GM19023 (cell line): Measurements from ENCODE around the gene AANAT.

Source experiments
- ATAC-seq: cut with Tn5 transposase; IDR thresholded peaks from one replicate; pipeline ENCODE4 v1.9.1; 2021; ENCODE audit warnings: mild to moderate bottlenecking, moderate library complexity; ENCODE audit not compliant: unreplicated experiment

Gene AANAT

DNA sequence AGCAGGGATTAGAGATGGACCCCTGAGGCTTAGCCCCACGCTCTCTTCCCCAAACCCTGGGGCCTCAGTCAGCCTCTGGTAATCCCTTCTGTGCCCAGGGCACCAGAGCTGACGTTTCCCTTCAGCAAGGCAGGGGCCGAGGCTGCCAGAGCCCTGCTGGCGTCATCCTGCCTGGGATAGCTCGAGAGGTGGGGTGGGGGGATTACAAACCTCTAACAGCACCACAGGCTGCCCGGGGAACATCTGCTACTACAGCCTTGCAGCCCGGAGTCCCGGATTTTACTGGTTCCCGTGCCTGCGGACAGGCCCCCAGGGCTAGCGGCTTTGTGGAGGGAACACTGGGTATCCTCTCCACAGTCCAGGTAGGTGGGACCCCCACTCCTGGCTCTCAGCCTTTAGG lies at the start of gene AANAT:
Gene AANAT, plus strand, starts transcription at position 238 of the 400 bp plus-strand sequence. CDS start 1,144 bp downstream, outside the sequence.
- no peak for ATAC-seq

DNA sequence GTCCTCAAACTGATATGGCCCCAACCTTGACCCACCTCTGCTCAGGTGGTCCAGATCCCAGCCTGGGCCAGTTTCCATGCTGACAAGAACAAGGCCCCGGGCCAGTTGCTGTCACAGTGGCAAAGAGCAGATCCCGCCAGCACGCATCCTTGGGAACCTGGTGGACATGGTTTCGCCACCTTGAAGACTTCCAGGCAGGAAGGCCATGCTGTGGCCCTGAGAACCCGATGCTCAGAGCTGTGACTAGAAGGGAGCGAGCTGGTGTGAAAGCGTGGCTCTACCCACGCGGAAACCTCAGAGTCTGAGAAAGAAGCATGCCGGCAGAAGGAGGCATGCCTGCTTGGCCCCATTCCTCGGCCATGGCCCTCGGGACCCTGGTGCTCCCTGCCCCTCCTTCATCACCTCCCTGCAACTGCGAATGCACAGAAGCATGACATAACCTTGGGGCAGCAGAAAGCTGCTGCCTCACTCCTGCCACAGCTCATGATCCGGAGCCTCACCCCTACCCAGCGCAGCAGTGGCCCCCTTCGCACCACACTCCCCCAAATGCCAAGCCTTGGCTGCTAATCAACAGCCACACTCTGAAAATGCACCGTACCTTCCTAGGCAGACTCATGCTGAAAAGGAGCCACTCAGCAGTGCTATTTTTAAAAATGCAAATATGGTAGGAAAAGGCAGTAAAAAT lies 47.7 kb upstream of the AANAT start:
- ATAC-seq: no peak

DNA sequence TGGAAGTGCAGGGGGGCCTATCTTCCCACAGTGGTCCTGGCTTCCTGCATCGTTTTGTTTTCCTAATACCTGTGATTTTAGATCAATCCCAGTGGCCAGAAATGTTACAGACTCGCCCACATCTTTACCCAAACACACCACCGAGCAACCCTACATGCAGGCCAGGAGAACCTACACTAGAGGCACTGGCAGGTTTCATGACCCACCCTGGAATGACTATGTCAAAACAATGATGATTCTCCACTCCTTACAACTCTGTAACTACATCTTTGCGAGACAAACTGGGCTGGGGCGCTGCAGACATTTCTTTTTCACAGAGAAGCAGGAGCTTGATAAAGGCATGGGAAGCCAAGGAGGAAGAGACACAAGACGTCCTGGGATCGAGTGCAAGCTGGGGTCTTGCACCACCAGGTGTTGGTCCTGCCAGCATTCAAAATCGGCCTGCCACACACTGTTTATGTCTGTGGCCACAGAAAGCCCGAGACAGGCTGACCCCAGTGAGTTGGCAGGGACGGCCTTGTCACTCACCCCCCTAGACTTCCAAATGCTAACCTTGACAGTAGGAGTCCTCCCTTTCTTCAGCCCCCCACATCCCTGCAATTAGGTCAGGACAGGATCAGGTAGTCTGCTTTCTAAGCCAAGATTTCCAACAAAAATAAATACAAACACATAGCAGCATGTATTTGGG lies 46.9 kb upstream of the AANAT start:
- no peak for ATAC-seq

DNA sequence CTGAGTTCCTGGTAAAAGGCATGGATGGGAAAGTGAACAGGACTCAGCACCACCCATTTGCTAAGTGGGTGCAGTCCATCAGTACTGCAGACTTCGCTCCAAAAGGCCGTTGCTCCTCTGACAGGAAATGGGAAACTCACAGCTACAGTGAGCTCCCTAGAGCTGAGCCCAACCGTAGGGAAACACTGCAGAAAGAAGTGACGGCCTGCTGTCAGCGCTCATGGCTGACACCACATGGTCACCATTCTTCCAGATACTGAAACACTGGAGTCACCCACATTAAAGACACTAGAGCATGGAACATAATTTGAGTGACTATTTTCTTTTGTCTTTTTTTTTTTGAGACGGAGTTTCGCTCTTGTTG lies 46.4 kb upstream of the AANAT start:
- ATAC-seq: no peak

DNA sequence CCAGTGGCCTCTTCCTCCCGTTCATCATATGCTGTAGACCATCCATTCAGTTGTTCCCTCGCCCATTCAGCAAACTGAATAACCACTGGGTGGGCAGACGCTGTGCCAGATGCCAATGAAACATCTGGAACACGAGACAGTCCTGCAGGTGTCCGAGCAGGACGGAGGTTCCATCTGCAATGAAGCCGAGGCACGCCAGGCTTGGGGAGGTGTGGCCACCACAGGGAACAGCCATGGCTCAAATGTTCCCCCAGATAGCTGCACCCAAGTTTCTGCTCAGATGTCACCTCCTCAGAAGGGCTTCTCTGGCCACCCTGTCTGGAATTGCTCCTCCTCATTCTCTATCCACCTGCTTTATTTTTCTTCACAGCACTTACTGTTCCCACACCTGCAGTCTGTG lies 45.0 kb upstream of the AANAT start:
- ATAC-seq: no peak

DNA sequence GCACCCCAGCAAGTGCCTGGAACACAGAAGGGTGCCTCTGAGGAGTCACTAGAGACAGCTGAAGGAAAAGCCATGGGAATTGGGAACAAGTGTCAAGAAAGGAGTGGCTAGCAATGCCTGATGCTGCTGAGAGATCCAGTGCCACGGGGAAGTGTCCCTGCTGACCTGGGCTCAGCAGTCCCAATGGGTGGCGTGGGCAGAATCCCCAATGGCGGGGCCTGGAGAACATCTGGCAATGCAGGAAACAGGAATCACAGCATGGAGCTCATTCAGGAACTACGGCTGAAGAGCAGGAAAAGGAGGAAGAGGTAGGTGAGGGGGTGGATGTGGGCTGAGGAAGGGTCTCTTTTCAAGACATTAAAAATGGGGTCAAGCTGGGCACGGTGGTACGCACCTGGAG lies 44.5 kb upstream of the AANAT start:
- ATAC-seq: no peak

DNA sequence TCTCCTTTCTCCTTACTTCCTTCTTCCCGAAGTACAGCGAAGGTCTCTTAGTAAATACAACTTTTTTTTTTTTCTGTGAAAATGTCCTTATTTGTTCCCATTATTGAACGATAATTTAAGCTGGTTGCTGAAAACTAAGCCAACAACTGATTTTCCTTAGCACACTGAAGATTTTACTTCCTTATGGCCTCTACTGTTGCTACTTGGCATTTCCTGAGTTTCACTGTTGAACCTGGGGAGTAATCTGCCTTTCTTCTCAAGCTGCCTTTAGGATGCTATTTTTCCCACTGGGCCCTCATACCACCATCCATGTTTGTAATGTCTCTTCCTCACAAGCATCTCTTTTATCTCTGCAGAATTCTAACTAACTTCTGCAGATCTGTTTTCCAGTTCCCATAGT lies 40.5 kb upstream of the AANAT start:
- no peak for ATAC-seq

DNA sequence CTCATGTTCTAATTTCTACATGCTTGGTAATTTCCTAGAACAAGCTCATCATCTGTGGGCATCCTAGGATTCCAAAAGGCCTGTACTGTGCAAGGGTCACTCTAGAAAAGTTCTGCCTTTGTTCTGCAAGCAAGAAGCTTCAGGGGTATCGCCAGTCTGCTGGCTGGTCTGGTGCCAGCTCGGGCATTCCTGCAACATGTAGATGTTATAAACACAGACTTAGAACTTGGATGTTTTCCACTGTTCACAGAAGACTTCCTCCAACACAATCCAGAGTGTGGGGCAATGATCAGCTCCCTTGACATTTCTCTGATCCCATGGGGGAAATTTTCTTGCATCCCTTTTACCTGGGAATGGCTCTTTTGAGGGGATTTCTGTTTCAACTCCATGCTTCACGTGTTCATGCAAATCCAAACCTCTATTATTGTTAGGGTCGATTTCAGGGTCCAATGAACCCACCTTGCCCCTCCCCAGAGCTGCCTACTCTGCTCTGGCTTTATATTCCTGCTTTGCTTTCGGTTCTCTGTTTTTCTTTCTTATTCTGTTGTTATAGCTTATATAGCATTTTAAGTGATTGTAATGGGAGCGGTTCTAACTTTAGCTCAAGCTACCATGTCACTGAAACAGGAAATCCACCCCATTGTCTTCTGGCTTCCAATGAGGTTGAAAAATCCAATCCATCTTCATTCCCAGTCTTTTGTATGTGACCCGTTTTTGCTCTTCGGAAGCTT lies 39.7 kb upstream of the AANAT start:
- no peak for ATAC-seq

DNA sequence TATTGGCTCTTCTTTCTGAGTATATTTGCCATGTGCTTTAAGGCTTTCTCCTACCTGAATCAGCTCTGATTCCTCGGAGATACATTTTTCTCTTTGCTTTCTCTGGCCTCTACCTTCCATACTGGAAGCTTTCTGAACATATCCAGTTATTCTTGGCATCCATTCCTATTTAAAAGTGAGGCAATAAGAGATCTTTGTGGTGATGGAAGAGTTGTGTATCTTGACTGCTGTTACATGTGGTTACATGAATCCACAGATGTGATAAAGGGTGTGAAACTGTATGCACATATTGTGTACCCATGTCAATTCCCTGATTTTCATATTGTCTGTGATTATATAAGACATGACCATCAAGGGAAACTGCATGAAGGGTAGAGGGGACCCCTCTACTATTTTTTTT lies 38.9 kb upstream of the AANAT start:
- no peak for ATAC-seq

DNA sequence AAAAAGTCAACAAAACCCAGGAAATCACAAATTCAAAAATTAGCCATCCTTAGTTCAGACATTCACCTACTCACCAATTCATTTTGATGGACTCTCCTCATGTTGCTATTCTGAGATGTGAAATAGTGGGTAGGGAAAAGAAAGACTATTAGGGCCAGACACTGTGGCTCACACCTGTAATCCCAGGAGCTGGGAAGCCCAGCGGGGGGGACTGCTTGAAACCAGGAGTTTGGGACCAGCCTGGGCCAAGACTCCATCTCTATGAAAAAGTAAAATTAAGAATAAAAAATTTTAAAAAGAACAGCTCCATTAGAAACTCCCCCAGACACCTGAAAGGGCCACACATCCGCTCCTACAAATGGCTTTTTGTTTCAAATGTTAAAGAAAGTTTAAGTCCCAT lies 35.9 kb upstream of the AANAT start:
- no peak for ATAC-seq

DNA sequence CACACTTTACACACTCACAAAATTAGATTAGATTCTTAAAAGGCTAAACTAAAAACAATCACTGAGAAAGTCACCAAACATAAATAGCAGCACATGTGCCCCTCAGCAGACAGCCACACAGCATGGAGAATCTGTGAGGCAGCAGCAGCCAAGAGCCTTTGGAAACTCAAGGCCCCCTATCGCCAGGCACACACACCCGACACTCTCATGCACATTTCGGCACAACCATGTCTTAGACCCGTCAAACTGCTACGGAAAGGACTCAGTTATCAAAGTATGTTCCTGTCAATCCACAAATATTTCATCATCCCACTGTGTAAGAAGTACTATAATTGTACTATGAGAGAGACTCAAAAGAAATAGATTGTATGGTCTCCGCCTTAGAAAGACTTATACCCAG lies 35.4 kb upstream of the AANAT start:
- ATAC-seq: no peak

DNA sequence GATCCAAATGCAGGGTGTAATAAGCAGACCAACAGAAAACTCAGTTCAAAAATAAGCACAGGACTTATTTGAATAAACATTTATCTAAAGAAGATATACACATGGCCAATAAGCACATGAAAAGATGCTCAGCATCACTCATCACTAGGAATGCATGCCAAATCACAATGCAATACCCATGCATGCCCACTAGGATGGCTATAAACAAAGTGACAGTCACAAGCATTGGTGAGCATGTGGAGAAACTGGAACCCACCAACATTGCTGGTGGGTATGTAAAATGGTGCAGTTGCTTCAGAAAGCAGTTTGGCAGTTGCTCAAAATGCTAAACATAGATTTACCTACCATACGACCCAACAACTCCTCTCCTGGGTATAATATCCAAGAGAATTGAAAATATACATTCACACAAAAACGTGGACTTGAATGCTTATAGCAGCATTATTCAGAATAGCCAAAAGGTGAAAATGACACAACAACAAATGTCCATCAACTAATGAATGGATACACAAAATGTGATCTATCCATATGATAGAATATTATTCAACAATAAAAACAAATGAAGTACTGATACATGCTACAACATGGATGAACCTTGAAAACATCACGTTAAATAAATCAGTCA lies 34.6 kb upstream of the AANAT start:
- no peak for ATAC-seq

DNA sequence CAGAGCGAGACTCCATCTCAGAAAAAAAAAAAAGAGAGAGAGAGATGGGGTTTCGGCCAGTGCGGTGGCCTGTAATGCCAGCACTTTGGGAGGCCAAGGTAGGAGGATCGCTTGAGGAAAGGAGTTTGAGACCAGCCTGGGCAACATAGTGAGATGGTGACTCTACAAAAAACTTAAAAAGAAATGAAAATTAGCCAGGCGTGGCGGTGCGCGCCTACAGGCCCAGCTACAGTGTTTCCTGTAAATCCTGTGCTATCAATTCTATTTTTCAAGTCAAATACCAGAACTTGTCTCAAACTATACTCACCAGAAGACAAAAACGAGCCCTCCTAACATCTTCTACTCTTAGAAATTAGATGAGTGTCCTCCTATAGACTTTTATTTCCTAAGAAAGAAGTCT lies 33.7 kb upstream of the AANAT start:
- ATAC-seq: no peak

DNA sequence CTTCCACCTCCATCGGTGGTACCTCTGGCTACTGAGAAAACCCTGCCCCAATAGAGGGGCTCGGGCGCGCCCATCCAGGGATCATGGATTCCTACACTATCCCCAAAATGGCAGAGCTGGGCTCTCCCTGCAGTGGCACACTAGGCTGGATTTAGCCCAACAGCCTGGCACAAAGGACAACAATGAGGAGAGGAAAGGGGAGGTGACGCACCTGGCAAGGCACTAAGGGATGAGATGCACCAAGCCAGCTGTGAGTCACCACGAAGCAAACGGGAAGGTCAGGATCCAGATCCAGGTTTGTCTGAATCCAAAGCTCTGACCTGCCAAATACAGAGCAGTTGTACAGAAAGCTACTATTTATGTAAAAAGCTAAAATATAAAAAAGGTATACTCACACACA lies 32.5 kb upstream of the AANAT start:
- ATAC-seq: no peak

DNA sequence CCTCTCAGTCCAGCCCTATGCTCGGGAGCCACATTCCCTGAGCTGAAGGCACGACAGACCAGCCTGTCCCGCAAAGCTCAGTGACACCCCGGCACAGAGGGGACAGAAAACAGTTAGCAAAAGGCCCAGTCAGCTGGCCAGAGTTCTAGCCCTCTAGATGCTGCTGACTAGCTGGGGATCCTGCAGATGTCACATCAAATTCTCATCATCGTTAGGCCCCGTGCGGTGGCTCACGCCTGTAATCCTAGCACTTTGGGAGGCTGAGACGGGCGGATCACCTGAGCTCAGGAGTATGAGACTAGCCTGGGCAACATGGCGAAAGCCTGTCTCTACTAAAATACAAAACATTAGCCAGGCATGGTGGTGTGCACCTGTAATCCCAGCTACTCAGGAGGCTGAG lies 31.7 kb upstream of the AANAT start:
- ATAC-seq: no peak

DNA sequence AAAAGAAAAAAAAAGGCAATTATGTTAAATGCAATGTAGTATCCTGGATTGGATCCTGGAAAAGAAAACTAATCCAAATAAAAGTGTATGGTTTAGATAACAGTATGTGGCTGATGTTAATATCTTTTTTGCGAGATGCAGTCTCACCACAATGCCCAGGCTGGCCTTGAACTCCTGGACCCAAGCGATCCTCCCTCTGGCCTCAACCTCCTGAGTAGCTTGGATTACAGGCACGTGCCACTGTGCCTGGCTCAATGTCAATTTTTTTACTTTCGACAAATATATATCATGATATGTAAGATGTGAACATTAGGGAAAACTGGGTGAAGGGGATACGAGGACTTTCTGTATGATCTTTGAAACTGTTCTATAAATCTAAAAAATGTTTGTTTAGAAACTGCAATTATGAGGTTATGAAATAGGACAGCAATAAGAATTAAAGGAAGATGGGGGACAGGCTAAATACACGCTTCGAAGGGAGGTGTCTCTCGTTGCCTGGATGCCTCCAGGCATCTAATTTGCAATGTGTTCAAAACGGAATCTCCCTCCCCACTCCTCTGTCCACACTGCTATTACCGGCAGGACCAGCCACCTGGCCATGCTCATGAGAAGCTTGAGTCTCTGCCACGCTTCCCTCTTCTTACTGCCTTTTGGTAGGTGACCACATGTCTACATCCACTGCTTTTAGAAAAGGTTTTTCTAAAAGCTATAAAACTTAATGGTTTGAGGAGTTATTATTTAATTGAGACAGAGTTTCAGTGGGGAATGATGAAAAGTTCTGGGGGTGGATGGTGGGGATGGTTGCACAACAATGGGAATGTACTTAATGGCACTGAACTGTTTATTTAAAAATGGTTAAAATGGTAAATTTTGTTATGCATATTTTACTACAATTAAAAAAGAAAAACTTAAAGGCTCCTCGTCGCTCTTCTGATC lies 29.7 kb upstream of the AANAT start:
- ATAC-seq: no peak

DNA sequence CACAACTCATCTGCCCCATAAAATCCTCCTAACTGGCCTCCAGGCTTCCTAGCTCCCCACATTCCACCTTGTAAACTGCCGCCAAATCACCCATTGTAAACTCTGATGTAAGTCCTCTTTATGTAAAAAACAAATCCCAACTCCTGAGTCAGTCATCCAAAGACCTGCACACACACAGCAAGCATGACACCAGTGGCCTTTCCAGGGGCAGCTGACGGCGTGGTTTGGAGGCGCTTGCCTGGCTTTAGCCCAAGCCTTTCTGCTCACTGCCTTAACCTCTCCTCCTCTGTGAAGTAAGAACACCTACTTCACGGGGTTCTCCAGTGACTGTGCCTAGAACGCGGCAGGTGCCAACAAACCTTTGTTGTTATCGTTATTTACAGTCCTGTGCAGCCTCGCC lies 28.5 kb upstream of the AANAT start:
- ATAC-seq: no peak

DNA sequence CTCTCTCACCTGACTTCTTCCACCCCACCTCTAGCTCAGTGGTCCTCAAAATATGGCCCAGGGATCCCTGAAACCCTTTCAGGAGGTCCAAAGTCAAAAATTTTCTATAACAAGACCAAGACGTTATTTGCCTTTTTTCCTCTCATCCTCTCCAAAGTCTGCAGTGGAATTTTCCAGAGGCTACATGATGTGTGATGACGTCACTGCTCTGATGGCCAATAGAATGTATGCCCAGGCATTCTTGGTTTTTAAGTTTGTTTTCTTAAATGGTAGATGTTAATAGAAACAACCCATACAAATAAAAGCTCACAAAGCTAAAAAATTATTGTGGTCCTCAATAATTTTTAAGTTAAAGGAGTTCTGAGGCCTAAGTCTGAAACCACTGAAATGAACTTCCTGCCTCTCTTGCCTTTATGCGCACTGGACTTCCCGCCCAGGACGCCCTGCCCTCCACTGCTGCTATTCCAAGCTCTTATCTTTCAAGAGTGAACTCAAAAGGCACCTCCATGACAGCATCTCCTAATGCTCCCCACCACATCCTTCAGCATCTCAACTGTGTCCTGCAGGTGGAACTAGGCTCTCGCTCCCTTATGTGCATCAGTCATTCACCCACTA lies 28.0 kb upstream of the AANAT start:
- ATAC-seq: no peak

DNA sequence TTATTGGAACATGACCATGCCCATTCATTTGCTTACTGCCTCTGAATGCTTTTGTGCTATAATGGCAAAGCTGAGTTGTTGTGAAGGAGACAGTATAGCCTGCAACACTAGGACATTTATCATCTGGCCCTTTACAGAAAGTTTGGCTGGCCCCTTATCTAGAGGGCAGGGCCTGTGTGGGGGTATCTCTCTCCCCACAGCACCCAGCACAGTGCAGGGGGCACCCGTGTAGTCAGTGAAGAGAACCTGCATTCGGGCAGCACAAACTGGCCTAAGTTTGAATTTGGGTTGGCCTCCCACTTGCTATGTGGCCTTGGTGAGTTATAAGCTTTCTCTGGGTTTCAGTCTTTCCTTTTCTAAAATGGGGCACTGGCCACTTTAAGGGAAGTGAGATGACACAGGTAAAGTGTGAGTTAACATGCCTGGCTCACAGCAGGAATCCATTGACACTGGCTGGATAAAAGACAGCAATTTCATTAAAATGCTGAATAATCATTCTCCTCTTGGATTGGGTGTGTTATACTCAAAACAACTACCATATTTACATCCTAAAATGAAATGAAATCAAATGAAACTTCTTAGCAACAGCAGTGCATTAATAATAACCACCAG lies 26.5 kb upstream of the AANAT start:
- no peak for ATAC-seq
